Neural cell (in vitro differentiated cells): ENCODE data around the gene MRPL36. TPM values are rescaled to one million over a fixed set of nuclear protein-coding genes. Genes with fewer than 3 reads are reported as not detected.

Source experiments
- H2AFZ ChIP-seq: fragments of 200-600, 300-800 bp; sonication (generic), shearing (Covaris generic); 2 replicates; pipeline ENCODE4 v1.6.0; 2014; ENCODE audit warnings: low read depth, mild to moderate bottlenecking, antibody characterized with exemption, low read length, moderate library complexity
- H3F3A ChIP-seq: fragments of 200-600 bp; shearing (Covaris generic); 2 replicates; pipeline ENCODE4 v1.6.1; 2016; ENCODE audit warnings: mild to moderate bottlenecking, moderate library complexity, mixed read lengths, antibody characterized with exemption, low read length; ENCODE audit not compliant: insufficient read depth, poor library complexity, severe bottlenecking
- H3K27ac ChIP-seq: fragments of 200-600, 300-800 bp; sonication (generic), shearing (Covaris generic); 2 replicates; pipeline ENCODE4 v1.5.1; 2014; ENCODE audit warnings: mild to moderate bottlenecking, low read length, moderate library complexity
- H3K27me3 ChIP-seq: fragments of 300-800, 200-600 bp; sonication (generic), shearing (Covaris generic); 2 replicates; pipeline ENCODE4 v1.6.0; 2014; ENCODE audit warnings: mild to moderate bottlenecking, low read depth, low read length, moderate library complexity; ENCODE audit not compliant: insufficient read depth
- H3K36me3 ChIP-seq: fragments of 300-800, 200-600 bp; sonication (generic), shearing (Covaris generic); 2 replicates; pipeline ENCODE4 v1.5.1; 2014; ENCODE audit warnings: mild to moderate bottlenecking, antibody characterized with exemption, low read length, moderate library complexity; ENCODE audit not compliant: insufficient read depth
- H3K4me2 ChIP-seq: fragments of 300-800, 200-600 bp; sonication (generic), shearing (Covaris generic); 2 replicates; pipeline ENCODE4 v1.6.0; 2014; ENCODE audit warnings: mild to moderate bottlenecking, low read length
- H3K4me3 ChIP-seq: fragments of 300-800, 200-600 bp; sonication (generic), shearing (Covaris generic); 2 replicates; pipeline ENCODE4 v1.5.1; 2014; ENCODE audit warnings: mild to moderate bottlenecking, low read length, moderate library complexity
- H3K79me2 ChIP-seq: fragments of 200-600 bp; shearing (Covaris generic); replicated peaks from 2 replicates; pipeline ENCODE4 v1.6.0; 2014; ENCODE audit warnings: mild to moderate bottlenecking, low read length, moderate library complexity; ENCODE audit not compliant: insufficient read depth
- H3K9ac ChIP-seq: fragments of 300-800, 200-600 bp; sonication (generic), shearing (Covaris generic); 2 replicates; pipeline ENCODE4 v1.6.1; 2016; ENCODE audit warnings: mild to moderate bottlenecking, low read length, mixed read lengths
- H3K9me2 ChIP-seq: fragments of 200-600 bp; shearing (Covaris generic); 2 replicates; pipeline ENCODE4 v1.6.1; 2016; ENCODE audit warnings: mild to moderate bottlenecking, low read length, mixed read lengths; ENCODE audit not compliant: insufficient read depth
- H3K9me3 ChIP-seq: fragments of 200-600, 300-800 bp; sonication (generic), shearing (Covaris generic); 2 replicates; pipeline ENCODE4 v1.6.1; 2016; ENCODE audit warnings: mild to moderate bottlenecking, mixed run types, low read length, moderate library complexity, mixed read lengths
- H4K20me1 ChIP-seq: fragments of 200-600 bp; shearing (Covaris generic); 2 replicates; pipeline ENCODE4 v1.6.1; 2016; ENCODE audit warnings: mild to moderate bottlenecking, mixed run types; ENCODE audit not compliant: insufficient read depth
- CTCF ChIP-seq: fragments of 450-650 bp; IDR thresholded peaks from 2 replicates; pipeline ENCODE4 v1.5.1; 2014; ENCODE audit warnings: antibody characterized with exemption, mild to moderate bottlenecking, moderate library complexity; ENCODE audit not compliant: poor library complexity, severe bottlenecking
- EP300 ChIP-seq: fragments of 450-650 bp; conservative IDR thresholded peaks from 2 replicates; pipeline ENCODE4 v1.6.1; 2014; ENCODE audit warnings: antibody characterized with exemption, mild to moderate bottlenecking, moderate library complexity; ENCODE audit not compliant: poor library complexity, severe bottlenecking
- EZH2 ChIP-seq: fragments of 200-600, 300-800 bp; shearing (Covaris generic), sonication (generic); IDR thresholded peaks from 2 replicates; pipeline ENCODE4 v1.6.1; 2014; ENCODE audit warnings: antibody characterized with exemption, low read length, borderline replicate concordance, mild to moderate bottlenecking; ENCODE audit not compliant: insufficient read depth, poor library complexity, severe bottlenecking
- MXI1 ChIP-seq: fragments of 450-650 bp; conservative IDR thresholded peaks from 2 replicates; pipeline ENCODE4 v1.6.1; 2014; ENCODE audit warnings: antibody characterized with exemption, mild to moderate bottlenecking; ENCODE audit not compliant: poor library complexity, severe bottlenecking
- POLR2AphosphoS5 ChIP-seq: IDR thresholded peaks from 2 replicates; pipeline ENCODE4 v1.6.1; 2012
- RAD21 ChIP-seq: fragments of 450-650 bp; conservative IDR thresholded peaks from 2 replicates; pipeline ENCODE4 v1.6.1; 2014; ENCODE audit warnings: antibody characterized with exemption, mild to moderate bottlenecking, moderate library complexity
- REST ChIP-seq: IDR thresholded peaks from 2 replicates; pipeline ENCODE4 v1.6.1; 2012; ENCODE audit warnings: borderline replicate concordance
- SMC3 ChIP-seq: fragments of 450-650 bp; conservative IDR thresholded peaks from 2 replicates; pipeline ENCODE4 v1.6.1; 2014; ENCODE audit warnings: antibody characterized with exemption, mild to moderate bottlenecking, moderate library complexity; ENCODE audit not compliant: poor library complexity
- TAF1 ChIP-seq: IDR thresholded peaks from 2 replicates; pipeline ENCODE4 v1.6.1; 2012; ENCODE audit warnings: low read depth
- polyA plus RNA-seq: library from polyadenylated mRNA; depleted of rRNA; stranded (reverse); fragments of >200 nt; gene quantifications from 2 replicates; pipeline ENCODE4 v1.2.3, GENCODE V29; 2014

The MRPL36 gene
- polyA plus RNA-seq, 1 donor from 2014 or later, result 51.9 TPM

- no peaks in the 10 kb centered on the region for H3K9me2 ChIP-seq
- no peak for TF ChIP-seq MXI1
- no peak for TF ChIP-seq SMC3
- no peak for TF ChIP-seq REST
- TF ChIP-seq POLR2AphosphoS5, result no peak
- TF ChIP-seq TAF1, result no peak
- no peak for TF ChIP-seq EP300
- TF ChIP-seq EZH2, result no peak
- no peak for TF ChIP-seq RAD21
- no peak for TF ChIP-seq CTCF
- no peak overlapping the region for H3K4me2 ChIP-seq
- no peaks in the 10 kb centered on the region for H3K79me2 ChIP-seq
- no peaks in the 10 kb centered on the region for H3K36me3 ChIP-seq
- no peaks in the 10 kb centered on the region for H3K9me3 ChIP-seq
- H3K4me3 ChIP-seq, result no peak overlapping the region
- no peaks in the 10 kb centered on the region for H3K27me3 ChIP-seq
- no peak overlapping the region for H2AFZ ChIP-seq
- no peak overlapping the region for H3K27ac ChIP-seq
- no peaks in the 10 kb centered on the region for H4K20me1 ChIP-seq
- no peaks in the 10 kb centered on the region for H3F3A ChIP-seq
- H3K9ac ChIP-seq, result no peak overlapping the region
Observed at GRCh38 chr5:1831257-1831656, 31.6 kb upstream of the MRPL36 start.

- H2AFZ ChIP-seq, result no peak overlapping the region
- TF ChIP-seq CTCF (no peak), REST (no peak), MXI1 (no peak), EP300 (no peak), SMC3 (no peak)
- no peaks in the 10 kb centered on the region for H4K20me1 ChIP-seq
- no peaks in the 10 kb centered on the region for H3K9me3 ChIP-seq
- no peak overlapping the region for H3K9ac ChIP-seq
- H3K4me3 ChIP-seq, result no peak overlapping the region
- no peaks in the 10 kb centered on the region for H3F3A ChIP-seq
- no peak overlapping the region for H3K27ac ChIP-seq
- H3K4me2 ChIP-seq, result no peak overlapping the region
- H3K36me3 ChIP-seq, result no peaks in the 10 kb centered on the region
- H3K9me2 ChIP-seq, result no peaks in the 10 kb centered on the region
- no peaks in the 10 kb centered on the region for H3K27me3 ChIP-seq
- H3K79me2 ChIP-seq, result no peaks in the 10 kb centered on the region
Observed at GRCh38 chr5:1830571-1831228, 31.1 kb upstream of the MRPL36 start.
